GM19324 (cell line): ENCODE measurements around the gene GAPVD1.
"Not testable (repeated sequence)": the region's sequence is repeated elsewhere in the genome, so short reads cannot be mapped to it uniquely, and the experiment has no call there.

Source experiments
- ATAC-seq: cut with Tn5 transposase; IDR thresholded peaks from one replicate; pipeline ENCODE4 v1.9.1; 2021; ENCODE audit warnings: mild to moderate bottlenecking, moderate library complexity; ENCODE audit not compliant: unreplicated experiment, low FRiP score

GAPVD1 gene

DNA sequence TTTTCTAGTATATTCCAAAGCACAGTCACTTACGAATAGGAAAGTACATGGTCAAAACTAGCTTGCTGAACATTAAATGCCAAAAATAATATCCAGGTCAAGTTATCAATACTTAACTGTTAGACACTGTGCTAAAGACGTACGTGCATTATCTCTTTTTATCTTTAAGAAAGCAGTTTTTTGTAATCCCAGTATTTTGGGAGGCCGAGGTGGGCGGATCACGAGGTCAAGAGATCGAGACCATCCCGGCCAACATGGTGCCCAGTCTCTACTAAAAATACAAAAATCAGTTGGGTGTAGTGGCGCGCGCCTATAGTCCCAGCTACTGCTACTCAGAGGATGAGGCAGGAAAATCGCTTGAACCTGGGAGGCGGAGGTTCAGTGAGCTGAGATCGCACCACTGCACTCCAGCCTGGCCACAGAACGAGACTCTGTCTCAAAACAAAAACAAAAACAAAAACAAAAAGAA lies 17.8 kb upstream of the GAPVD1 start:
- no peak for ATAC-seq

- ATAC-seq: no peak
These were observed 15.4 kb upstream of the GAPVD1 start for GRCh38 chr9:125246261-125246667.

- no peak for ATAC-seq
These were observed 7.4 kb upstream of the GAPVD1 start for GRCh38 chr9:125254231-125254630.

- ATAC-seq: no peak
These were observed 5.7 kb upstream of the GAPVD1 start for GRCh38 chr9:125255781-125256391.

- ATAC-seq: no peak
These were observed 3.4 kb upstream of the GAPVD1 start for GRCh38 chr9:125258160-125258785.

DNA sequence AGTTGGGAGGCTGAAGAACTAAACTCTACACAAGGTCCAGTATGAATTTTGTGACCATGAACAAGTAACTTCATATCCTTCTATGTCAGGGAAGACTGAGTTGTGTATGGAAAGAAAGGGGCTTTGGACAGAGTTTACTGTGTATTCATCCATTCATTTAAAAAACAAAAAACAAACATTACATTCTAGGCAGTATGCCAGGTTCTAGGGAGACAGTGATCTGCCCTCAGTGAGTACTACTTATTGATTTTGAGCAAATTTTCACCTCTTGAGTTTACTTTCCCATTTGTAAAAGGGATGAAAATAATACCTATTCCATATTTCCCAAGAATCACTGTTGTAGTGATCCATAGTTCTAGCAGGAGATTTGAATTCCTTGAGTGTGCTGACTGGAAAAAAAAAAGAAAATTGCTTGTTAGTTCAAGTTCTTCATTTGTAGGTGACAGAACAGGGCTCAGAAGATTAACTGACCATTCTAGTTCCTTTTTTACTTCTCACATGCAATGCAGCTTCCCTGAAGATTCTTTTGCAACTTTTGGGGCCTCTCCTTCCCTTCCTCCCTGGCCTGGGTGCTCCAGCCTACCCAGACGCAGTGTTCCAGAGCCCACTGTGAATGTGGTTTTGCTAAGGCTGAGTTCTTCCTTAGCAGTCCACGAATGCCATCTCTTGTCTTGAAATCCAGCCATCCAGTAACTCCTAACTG lies 2.6 kb upstream of the GAPVD1 start:
- ATAC-seq: no peak

DNA sequence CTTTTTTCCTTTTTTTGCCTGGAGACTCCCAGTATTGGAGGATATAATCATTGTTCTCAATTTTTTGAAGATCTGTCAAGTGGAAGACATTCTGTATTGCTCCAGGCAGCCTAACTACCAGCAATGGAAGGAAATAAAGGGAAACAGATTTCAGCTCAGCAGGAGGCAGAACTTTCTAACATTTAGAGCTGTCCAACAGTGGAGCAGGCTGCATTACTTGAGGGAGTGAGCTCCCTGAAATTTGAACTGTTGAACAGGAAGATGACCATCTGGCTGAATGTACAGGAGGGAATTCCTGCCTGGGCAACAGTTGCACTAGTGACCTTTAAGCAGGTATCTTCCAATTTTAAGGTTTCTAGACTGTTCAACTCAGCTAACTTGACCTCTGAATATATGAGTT lies 1.1 kb upstream of the GAPVD1 start:
- no peak for ATAC-seq

DNA sequence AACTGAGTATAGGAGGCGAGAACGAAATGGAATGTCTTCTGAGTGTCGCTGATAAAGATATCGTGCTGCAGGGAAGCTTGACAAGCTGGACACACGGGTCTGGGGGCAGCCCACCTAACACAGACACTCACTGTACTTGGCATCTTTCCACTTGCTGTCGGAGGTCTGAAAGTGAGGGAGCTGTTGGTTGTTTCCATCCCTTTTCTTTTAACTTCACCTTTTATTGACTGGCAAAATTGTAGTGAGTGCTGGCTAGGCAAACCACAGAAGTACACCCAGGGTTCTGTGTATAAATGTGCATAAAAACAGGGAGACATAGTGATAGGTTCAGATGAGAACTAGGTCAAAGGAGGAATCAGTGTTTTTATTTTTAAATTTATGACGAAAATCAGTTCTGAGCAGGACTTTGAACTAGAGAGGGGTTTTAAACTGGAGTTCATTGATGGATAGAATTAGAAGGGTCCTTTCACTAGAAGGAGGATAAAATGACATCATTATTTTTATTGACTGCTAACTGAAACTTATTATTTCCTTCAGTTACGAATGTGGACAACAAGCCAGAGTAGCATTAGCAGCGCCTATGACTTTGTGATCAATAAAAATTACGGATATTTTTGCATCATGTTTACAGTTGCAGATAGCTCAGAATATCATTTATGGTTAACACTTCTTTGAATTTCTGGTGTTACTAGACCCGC lies 817 bp downstream of the GAPVD1 start:
- no peak for ATAC-seq

DNA sequence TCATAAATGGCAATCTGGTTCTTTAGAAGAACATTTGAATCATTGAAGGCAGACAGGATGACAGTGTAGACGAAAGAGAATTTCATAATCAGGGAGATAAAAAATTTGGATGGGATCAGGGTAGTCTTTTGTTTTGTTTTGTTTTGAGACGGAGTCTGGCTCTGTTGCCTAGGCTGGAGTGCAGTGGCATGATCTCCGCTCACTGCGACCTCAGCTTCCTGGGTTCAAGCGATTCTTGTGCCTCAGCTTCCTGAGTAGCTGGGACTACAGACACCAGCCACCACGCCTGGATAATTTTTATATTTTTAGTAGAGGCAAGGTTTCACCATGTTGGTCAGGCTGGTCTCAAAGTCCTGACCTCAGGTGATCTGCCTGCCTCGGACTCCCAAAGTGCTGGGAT lies 2.4 kb downstream of the GAPVD1 start:
- ATAC-seq: not testable (repeated sequence)

GRCh38 chr9:125268394-125269013 lies 6.9 kb downstream of the GAPVD1 start:
- ATAC-seq: no peak

DNA sequence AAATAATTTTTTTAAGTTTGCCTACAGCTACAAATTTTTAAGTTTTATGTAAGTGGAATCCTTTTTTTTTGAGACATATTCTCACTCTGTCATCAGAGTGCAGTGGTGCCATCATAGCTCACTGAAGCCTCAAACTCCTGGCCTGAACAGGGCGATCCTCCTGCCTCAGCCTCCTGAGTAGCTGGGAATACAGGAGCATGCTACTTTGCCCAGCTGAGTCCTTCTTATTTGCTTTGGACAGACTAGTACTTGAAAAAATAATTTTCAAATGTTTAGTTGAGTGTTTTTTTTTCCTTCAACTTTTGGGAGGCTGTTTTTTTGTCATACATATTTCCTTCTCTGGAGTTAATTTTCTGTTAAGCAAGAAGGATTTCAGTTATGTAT lies 7.4 kb downstream of the GAPVD1 start:
- no peak for ATAC-seq

- no peak for ATAC-seq
These were observed 9.5 kb downstream of the GAPVD1 start for GRCh38 chr9:125271081-125271480.

GRCh38 chr9:125272697-125273096 lies 11.1 kb downstream of the GAPVD1 start:
- ATAC-seq: no peak

GRCh38 chr9:125276771-125277170 lies 15.1 kb downstream of the GAPVD1 start:
- no peak for ATAC-seq

DNA sequence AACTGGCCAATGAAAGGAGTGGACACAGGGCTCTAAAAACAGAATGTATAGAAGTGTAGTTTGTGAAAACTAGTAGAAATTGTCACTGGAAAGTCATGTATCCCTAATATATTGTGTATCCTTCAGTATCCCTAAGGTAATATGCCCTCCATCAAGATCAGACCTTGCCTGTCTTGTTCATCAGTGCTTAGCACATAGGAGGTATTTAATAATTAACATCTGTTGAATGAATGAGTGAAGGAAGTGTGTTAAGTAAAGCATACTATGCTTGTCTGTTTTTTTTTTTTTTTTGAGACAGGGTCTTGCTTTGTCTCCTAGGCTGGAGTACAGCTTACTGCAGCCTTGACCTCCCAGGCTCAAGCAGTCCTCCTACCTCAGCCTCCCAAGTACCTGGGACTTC lies 15.8 kb downstream of the GAPVD1 start:
- no peak for ATAC-seq

- no peak for ATAC-seq
These were observed 19.3 kb downstream of the GAPVD1 start for GRCh38 chr9:125280945-125281344.

DNA sequence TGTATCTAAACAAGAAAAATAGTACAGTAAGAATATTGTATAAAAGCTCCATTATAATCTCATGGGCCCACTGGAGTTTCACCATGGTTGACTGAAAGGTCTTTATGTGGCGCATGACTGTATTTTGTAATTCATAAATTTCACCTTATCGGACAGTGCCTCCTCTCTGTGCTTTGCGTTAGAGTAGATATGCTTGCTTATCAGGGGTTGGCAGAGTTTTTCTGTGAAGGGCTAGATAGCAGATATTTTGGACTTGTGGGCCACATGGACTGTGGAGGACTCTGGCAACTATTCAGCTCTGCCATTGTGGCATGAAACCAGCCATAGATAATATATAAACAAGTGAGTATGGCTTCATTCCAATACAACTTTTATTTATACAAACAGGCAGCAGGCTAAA lies 23.2 kb downstream of the GAPVD1 start:
- ATAC-seq: no peak

DNA sequence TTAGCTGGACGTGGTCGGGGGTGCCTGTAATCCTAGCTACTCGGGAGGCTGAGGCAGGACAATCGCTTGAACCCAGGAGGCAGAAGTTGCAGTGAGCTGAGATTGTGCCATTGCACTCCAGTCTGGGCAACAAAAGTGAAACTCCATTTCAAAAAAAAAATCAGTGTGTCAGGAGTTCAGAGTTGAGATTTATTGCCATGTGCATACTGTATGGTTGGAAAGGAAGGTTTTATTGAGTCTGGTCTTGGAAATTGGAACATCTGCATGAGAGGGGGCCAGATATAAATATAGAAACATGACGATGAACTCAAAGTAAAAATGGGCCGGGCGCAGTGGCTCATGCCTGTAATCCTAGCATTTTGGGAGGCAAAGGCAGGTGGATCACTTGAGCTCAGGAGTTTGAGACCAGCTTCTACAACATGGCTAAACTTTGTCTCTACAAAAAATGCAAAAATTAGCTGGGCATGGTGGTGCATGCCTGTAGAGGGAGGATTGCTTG lies 25.4 kb downstream of the GAPVD1 start:
- ATAC-seq: not testable (repeated sequence)

- ATAC-seq: no peak
These were observed 31.5 kb downstream of the GAPVD1 start for GRCh38 chr9:125293134-125293533.

GRCh38 chr9:125295657-125296056 lies 34.0 kb downstream of the GAPVD1 start:
- no peak for ATAC-seq
